ENCODE measurements around the gene MYBPC2.
"Not testable (repeated sequence)": the region's sequence is repeated elsewhere in the genome, so short reads cannot be mapped to it uniquely, and the experiment has no call there.

Gene MYBPC2

DNA sequence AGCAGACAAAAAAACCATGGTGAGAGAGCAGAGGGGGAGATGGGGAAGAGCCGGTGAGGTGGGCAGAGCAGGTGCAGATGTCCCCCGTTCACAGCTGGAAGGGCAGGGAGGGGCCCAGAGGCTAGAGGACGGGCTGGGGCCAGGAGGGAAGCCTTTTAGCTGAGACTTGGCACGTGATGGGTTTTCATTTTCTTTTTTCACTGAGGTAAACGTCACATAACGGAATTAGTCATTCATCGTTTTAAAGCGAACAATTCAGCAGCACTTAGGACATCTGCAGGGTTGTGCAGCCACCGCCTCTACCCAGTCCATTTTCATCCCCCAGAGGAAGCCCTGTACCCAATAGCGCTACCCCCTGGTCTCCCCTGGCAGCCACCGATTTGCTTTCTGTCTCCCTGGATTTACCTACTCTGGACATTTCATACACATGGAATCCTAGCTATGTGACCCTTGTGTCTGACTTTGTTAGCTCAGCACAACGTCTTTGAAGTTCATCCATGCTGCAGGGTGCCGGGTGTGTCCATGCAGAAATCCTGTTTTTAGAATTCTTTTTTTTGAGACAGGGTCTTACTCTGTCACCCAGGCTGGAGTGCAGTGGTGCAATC is 27.6 kb downstream of the MYBPC2 start:
- peak; percentile 70 for DNase-seq

DNA sequence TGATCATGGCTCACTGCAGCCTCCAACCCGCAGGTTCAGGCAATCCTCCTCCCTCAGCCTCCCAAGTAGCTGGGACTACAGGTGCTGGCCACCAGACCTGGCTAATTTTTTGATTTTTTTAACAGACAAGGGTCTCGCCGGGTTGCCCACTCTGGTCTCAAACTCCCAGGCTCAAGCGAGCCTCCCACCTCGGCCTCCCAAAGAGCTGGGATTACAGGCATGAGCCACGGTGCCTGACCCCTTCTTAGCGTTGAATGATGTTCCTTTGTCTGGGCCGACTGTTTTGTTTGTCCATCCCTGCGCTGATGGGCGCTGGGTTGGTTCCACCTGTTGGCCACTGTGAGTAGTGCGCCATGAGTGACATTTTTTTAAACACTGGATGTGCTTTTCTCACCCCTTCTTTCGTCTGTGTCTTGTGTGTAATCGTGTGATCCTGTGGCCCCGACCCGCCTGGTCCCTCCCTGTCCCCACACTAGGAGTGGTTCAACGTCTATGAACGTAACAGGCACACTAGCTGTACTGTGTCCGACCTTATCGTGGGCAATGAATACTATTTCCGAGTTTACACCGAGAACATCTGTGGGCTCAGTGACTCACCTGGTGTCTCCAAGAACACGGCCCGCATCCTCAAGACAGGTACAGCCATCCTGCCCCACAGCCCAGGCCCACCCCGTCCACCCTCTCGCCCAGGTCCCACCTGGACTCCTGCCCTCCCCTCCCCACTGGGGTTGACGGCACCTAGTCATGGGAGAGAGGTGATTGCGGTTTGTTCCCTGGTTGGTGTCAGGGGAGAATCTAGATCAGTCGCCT is 28.6 kb downstream of the MYBPC2 start:
- DNase-seq, result peak; percentile 80

DNA sequence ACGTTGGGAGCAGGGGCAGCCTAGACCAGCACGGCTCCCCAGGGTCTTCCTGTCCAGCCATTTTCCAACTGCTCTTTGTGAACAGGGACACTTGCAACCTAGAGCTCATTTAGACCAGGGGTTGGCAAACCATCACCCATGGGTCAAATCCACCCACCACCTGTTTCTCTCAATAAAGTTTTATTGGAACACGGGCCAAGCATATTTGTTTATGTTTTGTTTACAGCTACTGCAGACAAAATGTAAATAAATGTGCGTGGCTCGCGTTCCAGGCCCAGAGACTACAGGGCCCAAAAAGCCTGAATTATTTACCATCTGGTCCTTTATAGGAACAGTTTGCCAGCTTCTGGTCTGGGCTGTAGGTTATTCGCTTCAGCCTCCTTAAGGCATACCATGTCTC is 30.3 kb downstream of the MYBPC2 start:
- DNase-seq, result no peak

- no peak for DNase-seq
Measured at GRCh38 chr19:50464348-50464747, 31.7 kb downstream of the MYBPC2 start.

GRCh38 chr19:50465000-50465399 is 32.3 kb downstream of the MYBPC2 start:
- DNase-seq, result no peak

GRCh38 chr19:50465986-50466705 is 33.5 kb downstream of the MYBPC2 start:
- DNase-seq, result no peak

DNA sequence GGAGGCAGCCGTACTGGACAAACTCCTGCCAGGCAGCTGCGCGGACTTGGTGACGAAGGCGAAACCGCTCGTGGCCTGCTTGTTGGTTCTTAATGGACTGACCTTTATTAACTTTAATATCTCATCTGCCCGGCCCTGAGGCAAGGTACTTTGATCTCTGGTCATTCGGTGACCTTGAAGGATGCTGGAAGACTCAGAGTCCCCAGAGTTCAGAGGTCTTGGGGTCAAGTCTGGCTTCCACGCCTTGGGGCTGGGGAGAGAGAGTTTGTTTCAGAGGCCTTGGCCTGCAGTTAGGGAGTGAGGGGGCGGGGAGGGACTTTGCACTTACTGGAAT is 34.0 kb downstream of the MYBPC2 start:
- no peak for DNase-seq

GRCh38 chr19:50467566-50467965 is 34.9 kb downstream of the MYBPC2 start:
- DNase-seq, result no peak

GRCh38 chr19:50468818-50469217 is 36.1 kb downstream of the MYBPC2 start:
- DNase-seq, result no peak

DNA sequence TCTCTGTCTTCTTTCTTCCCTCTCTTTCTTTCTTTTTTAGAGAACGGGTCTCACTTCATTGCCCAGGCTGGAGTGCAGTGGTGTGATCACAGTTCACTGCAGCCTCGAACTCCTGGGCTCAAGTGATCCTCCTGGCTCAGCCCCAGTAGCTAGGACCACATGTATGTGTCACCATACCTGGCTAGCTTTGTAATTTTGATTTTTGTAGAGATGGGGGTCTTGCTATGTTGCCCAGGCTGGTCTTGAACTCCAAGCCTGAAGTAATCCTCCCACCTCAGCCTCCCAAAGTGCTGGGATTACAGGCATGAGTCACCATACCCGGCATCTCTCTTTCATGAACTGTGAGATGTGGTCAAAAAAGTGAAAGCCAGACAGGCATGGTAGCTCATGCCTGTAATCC is 40.6 kb downstream of the MYBPC2 start:
- not testable (repeated sequence) for DNase-seq

DNA sequence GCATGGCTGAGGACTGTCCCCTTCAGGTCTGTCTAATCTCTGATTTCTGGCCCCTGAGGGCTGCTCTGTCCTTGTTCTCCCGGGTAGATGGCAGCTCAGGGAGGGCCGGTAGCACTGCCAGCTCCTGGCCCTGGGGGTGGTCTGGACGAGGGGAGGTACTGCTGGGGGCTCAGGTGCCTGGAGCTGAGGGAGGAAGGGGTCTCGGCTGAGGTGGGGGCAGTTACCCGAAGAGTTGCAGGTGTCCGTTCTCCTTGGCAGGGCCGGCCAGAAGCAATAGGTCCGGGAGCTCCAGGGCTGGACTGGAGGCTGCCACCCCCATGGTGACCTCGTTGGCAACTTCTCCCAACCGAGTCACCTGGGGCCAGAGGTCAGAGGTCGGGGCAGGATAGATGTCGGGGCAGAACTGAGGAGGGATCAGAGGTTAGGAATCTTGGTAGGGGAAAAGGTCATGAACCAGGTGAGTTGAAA is 42.4 kb downstream of the MYBPC2 start:
- DNase-seq, result no peak

- DNase-seq, result no peak
Measured at GRCh38 chr19:50475736-50476223, 43.1 kb downstream of the MYBPC2 start.

GRCh38 chr19:50476224-50476906 is 43.7 kb downstream of the MYBPC2 start, which contains the start of the genes EMC10 and GARIN5A:
EMC10 (plus strand) TSS chr19:50476507; CDS start chr19:50476545, 38 bp downstream.
GARIN5A (minus strand) TSS chr19:50476848; CDS start chr19:50476388, 460 bp downstream.
- DNase-seq, result peak; percentile 97

- DNase-seq, result no peak
Measured at GRCh38 chr19:50476907-50477238, 44.2 kb downstream of the MYBPC2 start.

- no peak for DNase-seq
Measured at GRCh38 chr19:50477751-50478515, 45.2 kb downstream of the MYBPC2 start.

- peak; percentile 16 for DNase-seq
Measured at GRCh38 chr19:50478901-50479715, 46.4 kb downstream of the MYBPC2 start.

DNA sequence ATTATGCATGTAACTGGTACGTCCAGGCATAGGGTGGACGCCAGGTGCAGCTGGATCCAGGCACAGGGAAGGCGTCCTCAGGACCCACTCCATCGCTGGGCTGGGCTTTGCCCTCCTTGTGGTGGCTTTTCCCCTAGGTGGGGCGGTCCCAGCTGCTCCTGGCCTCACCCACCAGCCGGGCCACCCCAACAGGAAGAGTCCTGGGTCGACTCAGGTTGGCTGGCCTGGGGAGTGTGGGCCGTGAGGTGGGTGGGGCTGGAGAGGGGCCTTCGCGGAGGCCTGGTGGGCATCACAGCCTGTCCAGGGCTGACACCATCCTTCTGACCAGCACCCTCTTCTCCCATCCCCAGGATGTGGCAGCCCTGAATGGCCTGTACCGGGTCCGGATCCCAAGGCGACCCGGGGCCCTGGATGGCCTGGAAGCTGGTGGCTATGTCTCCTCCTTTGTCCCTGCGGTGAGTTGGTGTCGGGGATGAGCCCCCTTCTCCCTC is 47.1 kb downstream of the MYBPC2 start:
- no peak for DNase-seq

GRCh38 chr19:50480281-50481111 is 47.8 kb downstream of the MYBPC2 start:
- DNase-seq, result no peak

DNA sequence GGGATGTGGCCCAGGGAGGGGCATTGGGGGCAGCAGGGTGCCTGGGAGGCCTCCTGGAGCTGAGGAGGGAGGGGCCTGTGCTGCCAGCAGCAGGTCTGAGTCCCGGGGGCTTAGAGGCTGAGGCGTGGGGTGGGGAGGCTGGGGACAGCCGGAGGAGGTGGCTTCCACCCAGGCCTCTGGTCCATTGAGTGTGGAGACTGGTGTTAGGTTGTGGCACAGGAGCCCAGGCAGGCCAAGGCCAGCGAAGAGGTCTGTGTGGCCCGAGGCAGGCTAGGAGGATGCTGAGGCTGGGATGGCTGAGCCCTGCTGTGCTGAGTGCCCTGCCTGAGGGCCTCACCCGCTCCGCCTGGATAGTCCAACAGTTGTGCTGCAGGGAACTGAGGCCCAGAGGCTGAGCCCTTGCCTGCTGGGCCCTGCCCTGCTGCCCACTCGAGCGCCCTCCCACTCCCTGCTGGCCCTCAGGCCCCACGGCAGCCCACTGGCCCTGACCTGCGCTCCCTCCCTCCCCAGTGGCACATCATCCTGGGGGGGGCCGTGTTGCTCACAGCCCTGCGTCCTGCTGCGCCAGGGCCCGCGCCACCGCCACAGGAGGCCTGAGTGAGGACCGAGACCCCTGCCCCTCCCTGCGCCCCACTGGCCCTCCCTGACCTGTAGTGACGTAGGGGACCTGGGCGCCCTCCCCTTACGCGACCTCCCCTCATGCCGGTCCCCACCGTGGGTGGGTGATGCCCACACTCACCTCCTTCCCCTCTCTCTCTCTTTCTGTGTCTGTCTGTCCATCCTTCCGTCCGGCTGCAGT is 48.9 kb downstream of the MYBPC2 start:
- DNase-seq, result no peak
